Neural progenitor cell (in vitro differentiated cells): ENCODE data around the gene COPB1. TPM values are rescaled to one million over a fixed set of nuclear protein-coding genes. Genes with fewer than 3 reads are reported as not detected.

ENCODE experiments used
- DNase-seq: peaks from one replicate; pipeline ENCODE4 v3.0.0-alpha.2; 2016; ENCODE audit warnings: low spot score
- H2AFZ ChIP-seq: fragments of 200-600 bp; sonication (generic); replicated peaks from 2 replicates; pipeline ENCODE4 v1.6.1; 2016; ENCODE audit warnings: antibody characterized with exemption
- H3F3A ChIP-seq: fragments of 200-600 bp; sonication (generic); 2 replicates; pipeline ENCODE4 v1.6.1; 2016; ENCODE audit warnings: antibody characterized with exemption, low read depth
- H3K27ac ChIP-seq: fragments of 200-600 bp; sonication (generic); 2 replicates; pipeline ENCODE4 v1.5.1; 2016; ENCODE audit warnings: mild to moderate bottlenecking
- H3K27me3 ChIP-seq: fragments of 200-600 bp; sonication (generic); 2 replicates; pipeline ENCODE4 v1.6.1; 2016; ENCODE audit warnings: mild to moderate bottlenecking, moderate library complexity
- H3K36me3 ChIP-seq: fragments of 200-600 bp; sonication (generic); 2 replicates; pipeline ENCODE4 v1.5.1; 2016
- H3K4me1 ChIP-seq: fragments of 200-600 bp; sonication (generic); 2 replicates; pipeline ENCODE4 v1.6.1; 2016; ENCODE audit warnings: mixed run types
- H3K4me2 ChIP-seq: fragments of 200-600 bp; sonication (generic); 2 replicates; pipeline ENCODE4 v1.6.1; 2016
- H3K4me3 ChIP-seq: fragments of 200-600 bp; sonication (generic); 2 replicates; pipeline ENCODE4 v1.5.1; 2016
- H3K79me2 ChIP-seq: fragments of 200-600 bp; sonication (generic); 2 replicates; pipeline ENCODE4 v1.6.1; 2016; ENCODE audit warnings: low read depth
- H3K9ac ChIP-seq: fragments of 200-600 bp; sonication (generic); 2 replicates; pipeline ENCODE4 v1.6.1; 2016
- H3K9me3 ChIP-seq: fragments of 200-600 bp; sonication (generic); 2 replicates; pipeline ENCODE4 v1.5.1; 2016; ENCODE audit warnings: low read depth
- H4K20me1 ChIP-seq: fragments of 200-600 bp; sonication (generic); 2 replicates; pipeline ENCODE4 v1.6.1; 2016; ENCODE audit warnings: low read depth
- H3K27ac Mint-ChIP-seq: 3 replicates; pipeline ENCODE4 v1.8.0; 2021; ENCODE audit warnings: mixed read lengths
- H3K27me3 Mint-ChIP-seq: 2 replicates; pipeline ENCODE4 v1.8.0; 2022; ENCODE audit warnings: low read depth, mild to moderate bottlenecking, inconsistent platforms, moderate library complexity, mixed read lengths; ENCODE audit not compliant: insufficient read depth
- H3K36me3 Mint-ChIP-seq: 3 replicates; pipeline ENCODE4 v1.8.0; 2021; ENCODE audit warnings: mixed read lengths
- H3K4me1 Mint-ChIP-seq: 3 replicates; pipeline ENCODE4 v1.8.0; 2021; ENCODE audit warnings: mixed read lengths
- H3K4me3 Mint-ChIP-seq: 3 replicates; pipeline ENCODE4 v1.8.0; 2021; ENCODE audit warnings: mild to moderate bottlenecking, moderate library complexity, mixed read lengths
- H3K9me3 Mint-ChIP-seq: 3 replicates; pipeline ENCODE4 v1.8.0; 2020; ENCODE audit warnings: mixed read lengths
- EZH2 ChIP-seq: fragments of 200-600 bp; sonication (generic); IDR thresholded peaks from 2 replicates; pipeline ENCODE4 v1.6.1; 2017; ENCODE audit warnings: antibody characterized with exemption, mild to moderate bottlenecking, moderate library complexity
- EZH2phosphoT487 ChIP-seq: fragments of 200-600 bp; sonication (generic); IDR thresholded peaks from 2 replicates; pipeline ENCODE4 v1.6.1; 2017; ENCODE audit warnings: antibody characterized with exemption
- total RNA-seq: library from RNA; depleted of rRNA; stranded (reverse); fragments of >200 nt; gene quantifications from 2 replicates; pipeline ENCODE4 v1.2.3, GENCODE V29; 2015; ENCODE audit warnings: low replicate concordance
- TF ChIP-seq, protein P1 (sequence below): fragments of 200-600 bp; sonication (generic); IDR thresholded peaks from 2 replicates; pipeline ENCODE4 v1.5.1; 2017; ENCODE audit warnings: antibody characterized with exemption, mild to moderate bottlenecking

The COPB1 gene
- total RNA-seq, 1 donor from 2014 or later: 212 TPM

DNA sequence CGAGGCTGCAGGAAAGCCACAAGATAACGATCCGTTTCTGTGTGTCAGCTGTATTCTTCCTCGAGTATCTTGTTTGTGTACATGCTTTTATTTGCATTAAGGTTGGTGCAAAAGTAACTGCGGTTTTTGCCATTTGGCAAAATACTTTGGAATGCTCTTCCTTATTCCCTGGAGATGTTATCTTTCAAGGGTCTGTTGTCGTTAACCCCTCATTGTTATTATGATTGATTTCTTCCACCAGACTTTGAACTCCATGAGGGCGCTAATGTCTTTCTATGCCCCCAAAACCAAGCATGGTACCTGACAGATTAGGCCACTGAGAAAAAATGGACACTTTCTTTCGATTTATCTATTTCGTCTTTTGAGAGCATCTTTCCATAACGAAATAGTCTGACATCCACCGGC, 21.1 kb upstream of the COPB1 start:
- no peak overlapping the region for H3K27ac ChIP-seq
- no peak for DNase-seq
- H3K79me2 ChIP-seq: peaks cover 28% of the 10 kb centered on the region
- peaks cover 7% of the 10 kb centered on the region for H3K4me1 ChIP-seq
- Mint-ChIP-seq H3K36me3 (peaks cover 10% of the 10 kb centered on the region), H3K9me3 (no peaks in the 10 kb centered on the region), H3K27ac (peak overlapping the region; percentile 43), H3K27me3 (no peaks in the 10 kb centered on the region), H3K4me3 (peak overlapping the region; percentile 94), H3K4me1 (peaks cover 18% of the 10 kb centered on the region)
- H3K9me3 ChIP-seq: no peaks in the 10 kb centered on the region
- peak overlapping the region; percentile 90 for H3K4me3 ChIP-seq
- peak overlapping the region; percentile 14 for H3K9ac ChIP-seq
- TF ChIP-seq, protein P1, sequence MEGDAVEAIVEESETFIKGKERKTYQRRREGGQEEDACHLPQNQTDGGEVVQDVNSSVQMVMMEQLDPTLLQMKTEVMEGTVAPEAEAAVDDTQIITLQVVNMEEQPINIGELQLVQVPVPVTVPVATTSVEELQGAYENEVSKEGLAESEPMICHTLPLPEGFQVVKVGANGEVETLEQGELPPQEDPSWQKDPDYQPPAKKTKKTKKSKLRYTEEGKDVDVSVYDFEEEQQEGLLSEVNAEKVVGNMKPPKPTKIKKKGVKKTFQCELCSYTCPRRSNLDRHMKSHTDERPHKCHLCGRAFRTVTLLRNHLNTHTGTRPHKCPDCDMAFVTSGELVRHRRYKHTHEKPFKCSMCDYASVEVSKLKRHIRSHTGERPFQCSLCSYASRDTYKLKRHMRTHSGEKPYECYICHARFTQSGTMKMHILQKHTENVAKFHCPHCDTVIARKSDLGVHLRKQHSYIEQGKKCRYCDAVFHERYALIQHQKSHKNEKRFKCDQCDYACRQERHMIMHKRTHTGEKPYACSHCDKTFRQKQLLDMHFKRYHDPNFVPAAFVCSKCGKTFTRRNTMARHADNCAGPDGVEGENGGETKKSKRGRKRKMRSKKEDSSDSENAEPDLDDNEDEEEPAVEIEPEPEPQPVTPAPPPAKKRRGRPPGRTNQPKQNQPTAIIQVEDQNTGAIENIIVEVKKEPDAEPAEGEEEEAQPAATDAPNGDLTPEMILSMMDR: no peak
- H3F3A ChIP-seq: peaks cover 7% of the 10 kb centered on the region
- H4K20me1 ChIP-seq: no peaks in the 10 kb centered on the region
- H3K36me3 ChIP-seq: peaks cover 10% of the 10 kb centered on the region
- peak overlapping the region; percentile 86 for H3K4me2 ChIP-seq
- H2AFZ ChIP-seq: peak overlapping the region; percentile 98
- no peaks in the 10 kb centered on the region for H3K27me3 ChIP-seq

DNA sequence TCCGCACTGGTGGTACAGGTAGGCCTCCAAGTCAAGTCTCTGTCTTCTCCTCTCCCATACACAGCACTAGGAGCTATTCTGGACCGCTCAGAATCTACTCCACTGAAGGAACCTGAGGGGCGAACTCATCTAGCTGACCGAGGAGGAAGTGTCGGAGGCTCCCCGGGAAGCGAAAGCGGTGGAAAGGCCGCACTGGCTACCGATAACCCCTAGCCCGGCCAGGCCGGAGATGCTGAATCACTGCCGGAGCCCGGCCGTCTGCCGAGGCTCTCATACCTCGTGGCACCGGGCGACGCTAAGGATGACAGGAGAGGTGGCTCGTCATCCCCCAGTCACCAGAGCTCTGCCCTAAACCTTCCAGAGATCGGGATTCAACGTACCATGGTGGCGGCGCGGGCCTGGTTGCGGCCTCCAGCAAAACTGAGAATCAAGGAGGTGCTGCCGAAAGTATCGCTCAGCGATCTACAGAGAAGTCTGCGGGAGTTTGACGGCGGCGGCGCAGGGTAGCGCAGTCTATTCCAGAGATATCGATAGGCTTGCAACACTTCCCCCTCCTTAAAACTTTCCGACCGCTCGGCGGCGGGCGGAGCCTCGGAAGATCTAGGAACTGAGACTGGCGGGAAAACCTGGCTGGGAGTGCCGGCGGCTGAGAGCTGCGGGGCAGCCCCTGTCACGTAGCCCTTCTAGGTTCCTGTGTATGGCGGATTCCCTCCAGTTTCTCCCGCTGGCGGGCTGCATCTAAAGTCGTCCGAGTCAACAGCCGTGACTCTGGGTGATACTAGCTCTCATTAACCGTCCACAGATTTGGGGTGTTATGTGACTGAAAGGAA, 20.5 kb upstream of the COPB1 start, which contains the start of gene PSMA1:
PSMA1 (minus strand) TSS at position 470 of the 830 bp plus-strand sequence; CDS start at position 383, 87 bp downstream.
- Mint-ChIP-seq H3K4me1 (peaks cover 18% of the 10 kb centered on the region), H3K27ac (peak within 1 kb of the TSS; percentile 43), H3K36me3 (peaks cover 10% of the 10 kb centered on the region), H3K9me3 (no peaks in the 10 kb centered on the region), H3K4me3 (peak within 1 kb of the TSS; percentile 94), H3K27me3 (no peaks in the 10 kb centered on the region)
- H3K4me3 ChIP-seq: peak within 1 kb of the TSS; percentile 90
- peak within 1 kb of the TSS; percentile 92 for H3K9ac ChIP-seq
- peaks cover 7% of the 10 kb centered on the region for H3F3A ChIP-seq
- no peaks in the 10 kb centered on the region for H3K9me3 ChIP-seq
- peaks cover 7% of the 10 kb centered on the region for H3K4me1 ChIP-seq
- TF ChIP-seq EZH2phosphoT487 (no peak), EZH2 (no peak)
- TF ChIP-seq, protein P1: no peak
- peak; percentile 97 for DNase-seq
- H3K79me2 ChIP-seq: peaks cover 28% of the 10 kb centered on the region
- peak within 1 kb of the TSS; percentile 53 for H3K27ac ChIP-seq
- H4K20me1 ChIP-seq: no peaks in the 10 kb centered on the region
- H3K36me3 ChIP-seq: peaks cover 10% of the 10 kb centered on the region
- H3K4me2 ChIP-seq: peak within 1 kb of the TSS; percentile 86
- H3K27me3 ChIP-seq: no peaks in the 10 kb centered on the region
- peak within 1 kb of the TSS; percentile 98 for H2AFZ ChIP-seq

DNA sequence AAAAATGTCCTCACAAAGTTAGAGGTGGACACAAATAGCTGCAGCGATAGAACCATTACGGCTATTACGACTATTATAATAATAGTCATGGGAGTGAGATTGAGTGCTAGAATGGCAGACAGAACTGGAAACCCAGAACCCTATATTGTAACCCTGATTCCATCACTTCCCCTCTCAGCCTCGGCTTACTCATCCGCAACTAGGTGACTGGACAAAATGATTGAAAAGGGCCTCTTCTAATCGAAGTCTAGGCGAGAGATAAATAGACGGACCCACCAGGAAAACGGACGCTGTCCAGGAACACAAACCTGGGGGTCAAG, 19.9 kb upstream of the COPB1 start:
- DNase-seq: no peak
- Histone ChIP-seq H4K20me1 (no peaks in the 10 kb centered on the region), H3K4me2 (peak overlapping the region; percentile 86), H3K4me3 (peak overlapping the region; percentile 90), H2AFZ (peak overlapping the region; percentile 60), H3K36me3 (peaks cover 10% of the 10 kb centered on the region), H3K27ac (no peak overlapping the region), H3F3A (peaks cover 7% of the 10 kb centered on the region), H3K79me2 (peaks cover 28% of the 10 kb centered on the region), H3K4me1 (peaks cover 7% of the 10 kb centered on the region), H3K27me3 (no peaks in the 10 kb centered on the region), H3K9ac (peak overlapping the region; percentile 92), H3K9me3 (no peaks in the 10 kb centered on the region)
- Mint-ChIP-seq H3K9me3 (no peaks in the 10 kb centered on the region), H3K27ac (peak overlapping the region; percentile 43), H3K4me1 (peaks cover 18% of the 10 kb centered on the region), H3K36me3 (peaks cover 12% of the 10 kb centered on the region), H3K4me3 (peak overlapping the region; percentile 94), H3K27me3 (no peaks in the 10 kb centered on the region)
- TF ChIP-seq, protein P1: no peak
- TF ChIP-seq EZH2phosphoT487: no peak
- no peak for TF ChIP-seq EZH2
